NCI-H345 treated with DMSO at 0.1 percent for 48 hours (cell line): ENCODE data around the gene ABCA1.
"Not testable (repeated sequence)": the region's sequence is repeated elsewhere in the genome, so short reads cannot be mapped to it uniquely, and the experiment has no call there.

Experiments
- DNase-seq: peaks from one replicate; lab custom pipeline; 2025; ENCODE audit not compliant: unreplicated experiment; lab: John Stamatoyannopoulos, UW

The ABCA1 gene

DNA sequence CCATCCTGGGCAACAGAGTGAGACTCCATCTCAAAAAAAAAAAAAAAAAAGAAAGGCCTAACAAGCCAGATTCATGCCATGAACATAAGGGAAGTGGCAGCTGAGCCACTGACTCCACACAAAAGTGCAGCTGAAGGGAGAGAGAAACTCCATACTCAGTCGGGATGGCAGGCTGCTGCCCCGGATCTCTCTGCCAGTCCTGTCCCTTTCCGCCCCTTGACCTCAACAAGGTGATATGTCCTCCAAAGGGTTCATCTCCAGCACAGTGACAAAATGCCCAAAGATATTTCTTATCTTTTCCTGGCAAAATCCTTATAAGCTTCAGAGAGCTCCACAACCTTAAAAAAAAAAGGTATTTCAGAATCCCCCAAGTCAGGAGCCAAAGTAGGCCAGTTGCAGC is 52.6 kb downstream of the ABCA1 start:
- DNase-seq = no peak

DNA sequence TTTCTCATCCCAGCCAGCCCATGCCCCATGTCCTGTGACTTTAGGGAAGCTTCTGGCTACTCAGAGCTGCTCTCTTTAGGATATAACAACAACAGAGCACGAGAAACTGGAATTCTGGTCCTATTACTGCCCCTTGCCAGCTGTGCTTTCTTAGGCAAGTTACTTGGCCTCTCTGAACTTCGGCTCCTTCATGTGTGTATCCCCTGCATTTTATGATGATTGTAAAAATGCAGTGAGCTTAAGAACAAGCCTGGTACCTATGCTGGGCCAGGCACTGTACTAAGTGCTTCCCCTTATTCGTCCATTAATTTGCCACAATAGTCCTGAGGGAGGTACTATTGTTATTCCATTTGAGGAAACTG is 54.5 kb downstream of the ABCA1 start:
- DNase-seq = no peak

DNA sequence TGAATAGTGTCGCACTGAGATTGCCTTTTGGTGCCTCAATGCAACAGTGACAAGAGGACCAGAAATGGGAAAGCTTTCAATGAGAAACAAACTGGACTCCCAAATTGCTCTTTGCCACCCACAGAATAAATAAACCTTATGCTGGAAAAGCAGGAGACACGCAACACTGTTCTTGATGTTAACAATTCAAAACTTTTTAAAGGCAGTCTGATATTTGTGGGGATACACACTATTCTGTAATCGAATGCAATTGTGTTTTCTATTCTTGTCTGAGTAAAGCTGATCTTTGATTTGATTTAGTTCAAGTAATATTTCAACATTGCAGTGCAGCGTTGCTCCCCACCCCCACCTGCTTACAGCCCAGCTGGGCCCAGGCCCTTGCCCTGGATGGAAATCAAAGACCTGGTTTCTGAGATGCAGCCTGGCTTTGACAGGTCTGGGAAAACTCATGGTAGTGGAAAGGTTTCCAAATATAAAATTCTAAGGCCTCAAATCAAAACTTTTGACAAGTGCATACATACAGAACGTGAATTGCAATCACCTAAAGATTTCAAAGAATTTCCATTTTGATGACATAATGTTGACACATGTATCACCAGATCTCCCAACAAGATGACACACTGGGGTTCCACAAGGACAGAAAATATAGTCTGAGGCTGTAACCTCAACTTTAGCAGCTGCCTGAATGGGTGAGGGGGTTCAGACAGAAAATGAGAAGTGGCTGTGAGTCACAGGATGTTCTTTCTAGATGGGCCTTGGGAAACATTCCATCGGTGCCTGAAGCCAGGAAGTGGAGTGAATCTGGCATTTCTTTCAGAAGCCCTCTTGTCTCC is 55.1 kb downstream of the ABCA1 start:
- DNase-seq = no peak

DNA sequence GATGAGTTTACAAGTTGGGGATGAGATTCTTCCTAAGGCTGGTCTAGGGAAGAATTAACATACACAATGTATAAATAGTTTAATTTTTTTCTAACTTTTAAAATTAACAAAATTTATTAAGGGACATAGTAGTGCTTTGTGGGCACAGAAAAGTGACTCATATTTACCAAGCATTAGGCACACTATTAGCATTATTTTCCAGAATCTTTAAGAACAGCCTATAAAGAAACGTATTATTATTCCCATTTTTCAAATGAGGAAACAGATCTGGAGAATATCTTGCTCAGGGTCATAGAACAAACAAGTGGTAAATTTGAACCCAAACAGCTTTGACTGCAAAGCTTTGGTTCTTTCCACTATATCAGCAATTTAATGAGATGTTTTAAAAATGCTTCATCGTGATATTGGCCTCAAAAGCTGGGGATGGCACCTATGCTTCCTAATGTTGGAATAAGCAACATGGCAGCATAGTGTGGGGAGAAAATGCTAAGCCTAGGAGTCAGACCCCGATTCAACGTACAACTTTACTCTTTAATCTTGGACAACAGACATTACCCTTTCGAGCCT is 55.9 kb downstream of the ABCA1 start:
- DNase-seq = no peak

DNA sequence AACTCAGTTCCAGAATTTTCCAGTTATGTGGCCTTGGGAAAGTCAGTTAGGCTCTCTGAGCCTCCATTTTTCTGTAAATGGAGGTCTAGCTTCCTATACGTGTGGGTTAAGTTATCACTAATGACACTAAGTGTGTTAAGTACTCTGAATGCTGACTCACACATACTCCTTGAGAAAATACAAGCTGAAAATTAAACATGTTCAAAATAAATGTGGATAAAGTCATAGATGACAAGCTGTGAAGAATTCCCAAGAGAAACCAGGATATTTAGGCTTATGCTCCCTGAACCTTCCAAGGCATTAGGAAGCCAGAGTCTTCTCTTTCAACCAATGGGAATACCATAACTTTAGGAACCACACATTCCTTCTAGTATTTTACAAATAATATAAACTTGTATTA is 58.1 kb downstream of the ABCA1 start:
- DNase-seq = no peak

DNA sequence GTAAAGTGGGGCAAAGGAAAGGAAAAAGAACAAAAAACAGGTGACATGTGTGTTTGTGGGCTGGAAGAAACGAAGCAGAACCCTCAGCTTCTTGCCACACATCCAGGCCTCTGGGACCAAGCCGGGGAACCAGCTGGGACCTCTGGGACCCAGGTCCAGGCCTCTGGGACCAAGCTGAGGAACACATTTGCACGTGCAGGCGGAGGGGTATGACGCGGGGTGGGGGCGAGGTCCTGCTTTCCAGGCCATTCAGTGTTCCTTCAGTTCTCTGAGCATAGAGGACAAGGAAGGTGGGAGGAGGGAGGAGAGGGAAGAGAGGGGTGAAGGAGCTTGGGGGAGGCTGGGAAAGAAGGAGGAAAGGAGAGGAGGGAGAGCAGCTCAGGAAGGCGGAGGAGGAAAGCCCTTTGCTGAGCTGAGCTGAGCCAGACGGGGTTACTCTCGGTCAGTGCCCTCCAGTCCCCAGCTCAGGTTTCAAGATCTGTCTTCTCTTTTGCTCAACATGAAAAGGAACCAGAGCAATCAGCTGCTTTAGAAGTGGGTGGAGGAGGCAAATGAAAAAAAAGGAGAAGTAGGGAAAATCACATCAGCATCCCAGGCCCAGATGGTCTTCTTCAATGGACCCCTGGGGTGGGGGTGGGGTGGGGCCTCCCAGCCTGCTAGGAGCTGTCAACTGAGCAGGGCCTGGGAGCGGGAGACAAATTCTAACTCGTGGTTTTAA is 59.1 kb downstream of the ABCA1 start:
- DNase-seq = peak; percentile 15

DNA sequence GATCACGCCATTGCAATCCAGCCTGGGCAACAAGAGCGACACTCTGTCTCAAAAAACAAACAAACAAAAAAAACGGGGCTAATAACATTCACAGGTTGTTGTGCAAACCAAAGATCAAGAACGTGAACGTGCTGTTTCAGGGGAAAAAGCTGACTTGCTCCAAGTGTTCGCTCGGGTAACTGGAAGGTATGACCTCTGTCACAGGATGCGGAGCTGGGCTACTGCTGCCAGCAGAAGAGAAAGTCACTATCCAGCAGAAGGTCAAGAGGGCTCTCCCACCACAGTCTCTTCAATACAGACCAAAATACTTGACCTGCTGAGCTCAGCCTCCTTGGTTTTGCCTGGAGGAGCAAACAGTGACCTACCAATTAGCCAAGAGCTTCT is 59.7 kb downstream of the ABCA1 start:
- no peak for DNase-seq

DNA sequence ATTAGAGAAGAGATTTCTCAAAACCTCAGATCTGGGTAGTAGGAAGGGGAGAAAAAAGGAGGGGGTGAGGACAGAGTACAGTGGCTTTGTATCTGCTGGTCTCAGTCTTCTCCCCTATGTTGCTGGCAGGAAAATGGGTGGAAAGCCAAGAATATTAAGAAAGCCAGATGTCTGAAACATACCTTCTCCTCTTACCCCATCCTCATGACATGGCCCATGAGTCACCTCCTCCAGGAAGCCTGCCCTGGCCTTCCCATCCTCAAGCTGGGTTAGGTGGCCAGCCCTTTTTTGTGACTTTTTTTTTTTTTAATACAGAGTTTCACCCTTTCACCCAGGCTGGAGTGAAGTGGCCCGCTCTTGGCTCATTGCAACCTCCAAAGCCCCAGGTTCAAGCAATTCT is 61.8 kb downstream of the ABCA1 start:
- no peak for DNase-seq

DNA sequence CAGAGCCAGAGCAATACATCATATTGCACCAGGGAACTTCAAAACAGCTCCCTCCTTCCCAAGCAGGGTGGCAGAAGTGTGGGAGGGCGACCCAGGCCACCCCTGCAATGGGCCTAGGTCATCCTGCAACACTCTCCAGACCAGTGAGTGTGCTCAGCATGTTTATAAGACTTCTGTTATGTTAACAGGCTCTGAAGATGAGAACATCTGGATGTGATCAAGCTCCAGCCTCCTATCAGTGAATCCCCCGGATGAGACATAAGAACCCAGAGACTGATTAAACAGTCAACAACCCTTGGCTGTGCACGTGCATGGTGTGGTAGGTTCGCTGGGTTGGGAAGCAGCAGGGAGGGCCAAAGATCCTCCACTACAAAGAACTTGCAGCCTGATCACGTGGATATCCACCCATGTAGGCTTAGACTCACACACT is 63.3 kb downstream of the ABCA1 start:
- no peak for DNase-seq

DNA sequence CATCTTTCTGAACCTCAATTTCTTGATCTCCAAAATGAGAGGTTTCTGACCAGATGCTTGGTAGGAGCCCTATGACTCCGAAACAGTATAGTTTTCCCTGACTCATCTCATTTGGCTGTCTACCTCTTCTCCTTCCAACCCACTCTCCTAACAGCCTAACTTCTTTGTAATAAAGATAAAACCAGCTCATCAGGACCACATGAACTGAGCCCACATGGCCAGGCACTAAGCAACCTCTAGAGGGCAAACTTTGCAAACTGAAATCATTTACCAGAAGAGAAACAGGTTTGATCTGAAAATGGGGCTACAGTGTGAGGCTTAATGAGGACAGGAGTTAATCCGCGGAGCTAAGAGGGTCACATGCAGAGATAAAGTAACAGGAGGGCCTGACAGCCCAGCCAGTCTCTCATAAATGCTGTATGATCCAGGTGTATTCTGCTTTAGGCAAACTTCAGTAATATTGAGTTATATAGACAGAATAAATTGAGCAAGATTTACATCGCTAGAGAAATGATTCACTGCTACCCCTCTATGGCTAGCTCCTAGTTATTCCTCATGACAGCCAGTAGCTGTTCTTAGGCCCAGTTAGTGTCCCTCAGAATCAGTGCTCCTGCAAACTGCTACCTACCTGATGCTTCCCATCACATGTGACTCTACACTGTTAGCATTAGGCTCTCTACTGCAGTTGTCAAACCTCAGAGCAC is 64.6 kb downstream of the ABCA1 start:
- DNase-seq = peak; percentile 83

DNA sequence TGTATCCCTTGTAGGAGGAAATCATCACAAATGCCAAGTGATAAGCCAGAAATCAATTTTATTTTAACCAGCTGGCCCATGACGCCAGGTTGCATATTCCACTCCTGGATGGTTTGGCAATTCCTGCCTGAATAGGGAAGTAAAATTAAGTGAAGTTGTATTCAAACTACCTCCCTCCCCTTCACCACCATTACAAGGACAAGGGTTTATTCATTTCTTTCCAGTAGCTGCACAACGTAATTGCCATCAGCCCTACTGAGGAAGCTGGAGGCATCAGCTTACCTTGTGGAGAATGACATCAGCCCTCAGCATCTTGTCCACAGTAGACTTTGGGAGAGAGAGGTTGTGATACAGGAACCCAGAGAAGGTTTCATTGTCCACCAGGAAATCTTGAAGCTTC is 66.6 kb downstream of the ABCA1 start:
- DNase-seq = no peak

DNA sequence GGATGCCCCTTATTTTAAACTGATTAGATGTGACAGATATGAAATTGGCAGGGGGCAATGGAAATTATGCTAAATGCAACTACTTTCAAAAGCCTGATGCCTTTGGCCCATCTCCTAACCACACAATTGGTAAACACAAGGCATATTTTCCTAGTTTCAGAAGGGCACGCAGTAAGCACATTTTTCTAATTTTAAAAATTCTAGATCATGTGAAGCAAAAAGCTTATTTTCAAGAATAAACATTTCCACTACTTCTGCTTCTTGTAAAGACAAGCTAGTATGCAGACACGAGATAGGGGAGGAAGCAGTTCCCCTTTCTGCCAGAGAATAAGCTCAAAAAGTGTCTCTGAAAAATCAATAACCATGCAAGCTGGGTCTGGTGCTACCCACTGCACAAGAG is 67.7 kb downstream of the ABCA1 start:
- no peak for DNase-seq

DNA sequence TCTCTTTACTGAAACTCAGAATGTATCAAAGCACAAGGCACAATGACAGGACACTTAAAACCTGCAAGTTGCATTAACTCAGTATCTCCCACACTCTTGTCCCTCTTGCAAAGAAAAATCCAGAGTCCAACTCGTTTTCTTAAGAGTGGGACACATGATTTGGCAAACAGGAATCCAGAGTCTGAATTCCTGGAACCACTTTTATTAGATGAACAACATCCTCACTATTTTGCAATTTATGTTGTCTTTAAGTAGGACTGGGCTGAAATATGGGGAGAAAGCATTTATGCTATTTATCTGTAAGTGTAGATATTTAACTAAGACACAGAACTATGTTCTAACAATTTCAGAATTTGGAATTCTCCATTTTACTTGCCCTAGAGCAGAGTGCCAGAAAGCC is 69.1 kb downstream of the ABCA1 start:
- no peak for DNase-seq

DNA sequence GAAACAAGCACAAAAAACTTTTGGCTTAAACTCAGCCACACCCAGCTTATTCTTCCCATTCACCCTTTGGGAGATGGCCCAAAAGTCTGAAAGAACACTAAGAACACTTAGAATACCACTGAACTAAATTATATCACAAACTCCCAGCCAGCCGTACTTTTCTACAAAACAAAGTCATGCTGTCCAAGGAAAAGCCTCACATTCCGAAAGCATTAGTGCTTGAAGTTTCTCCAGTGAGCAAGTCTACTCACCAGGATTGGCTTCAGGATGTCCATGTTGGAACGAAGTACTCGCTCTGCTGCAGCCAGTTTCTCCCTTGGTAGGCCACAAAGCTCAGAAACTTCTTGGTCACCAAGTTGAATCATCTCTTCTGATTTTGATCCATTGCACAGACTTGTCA is 69.7 kb downstream of the ABCA1 start:
- DNase-seq = no peak

DNA sequence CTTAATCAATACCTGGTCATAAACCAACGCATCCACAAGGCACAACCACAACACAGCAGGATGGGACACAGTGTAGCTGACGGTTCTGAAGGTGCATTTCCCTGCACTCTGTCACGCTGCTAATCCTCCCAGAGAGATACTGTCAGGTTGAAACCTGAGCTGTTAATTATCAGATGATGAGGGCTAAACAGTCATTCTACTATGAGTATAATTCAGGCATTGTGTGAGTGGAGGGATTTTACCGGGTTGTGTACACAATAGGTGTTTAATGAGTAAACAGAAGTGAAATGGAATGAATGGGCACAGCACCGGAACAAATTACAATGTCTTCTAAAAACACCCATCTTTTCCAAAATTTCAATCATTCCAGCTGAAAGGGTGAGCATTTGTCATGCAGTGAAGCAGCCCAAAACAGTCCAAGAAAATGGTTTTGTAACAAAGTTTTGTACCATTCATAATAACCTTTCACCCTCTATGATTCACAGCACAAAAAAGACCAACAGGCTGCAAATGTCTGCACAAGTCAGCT is 71.5 kb downstream of the ABCA1 start:
- DNase-seq = peak; percentile 88

DNA sequence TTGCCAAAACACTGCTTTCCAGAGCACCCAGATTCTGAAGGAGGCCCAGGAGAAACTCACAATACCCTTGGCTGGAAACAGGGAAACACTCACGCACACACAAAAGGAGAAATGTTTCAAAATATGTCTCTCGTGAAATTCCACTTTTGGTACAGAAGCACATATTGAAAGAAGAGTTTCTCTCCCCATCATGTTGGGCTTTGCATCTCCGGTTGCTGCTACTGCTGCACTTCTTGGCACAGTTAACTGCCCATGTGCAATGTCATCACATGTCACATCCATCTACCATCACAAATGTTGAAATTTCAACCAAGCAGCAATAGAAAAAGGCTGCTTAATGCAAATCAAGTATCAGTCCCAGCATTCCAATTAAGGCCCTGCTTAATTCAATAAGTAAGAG is 72.1 kb downstream of the ABCA1 start:
- no peak for DNase-seq

DNA sequence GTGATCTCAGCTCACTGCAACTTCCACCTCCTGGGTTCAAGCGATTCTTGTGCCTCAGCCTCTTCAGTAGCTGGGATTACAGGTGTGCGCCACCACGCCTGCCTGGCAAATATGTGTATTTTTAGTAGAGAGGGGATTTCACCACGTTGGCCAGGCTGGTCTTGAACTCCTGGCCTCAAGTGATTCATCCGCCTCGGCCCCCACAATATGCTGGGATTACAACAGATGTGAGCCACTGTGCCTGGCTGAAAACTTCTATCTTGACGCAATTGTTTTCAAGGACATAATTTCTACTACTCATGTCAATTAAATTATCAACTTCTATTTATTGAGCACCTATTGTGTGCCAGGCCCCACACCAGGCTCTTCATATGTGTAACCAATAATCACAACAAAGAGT is 72.7 kb downstream of the ABCA1 start:
- DNase-seq = not testable (repeated sequence)

DNA sequence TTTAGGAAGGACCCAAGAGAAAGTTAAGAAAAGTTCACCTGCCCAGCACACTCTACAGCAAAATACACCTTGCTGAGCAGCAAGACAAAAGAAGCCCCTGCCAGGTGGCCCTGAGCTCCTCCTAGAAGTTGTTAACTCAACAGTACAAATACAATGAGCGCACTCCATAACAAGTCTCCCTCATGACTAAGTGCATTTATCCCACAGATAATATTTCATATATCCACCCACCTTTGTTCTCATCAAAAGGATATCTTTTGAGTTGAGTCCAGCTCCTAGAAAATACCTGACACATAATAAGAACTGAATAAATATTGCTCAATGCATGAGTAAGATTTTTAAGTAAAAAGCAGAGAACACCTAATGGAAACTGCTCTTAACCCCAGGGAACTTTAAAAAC is 73.3 kb downstream of the ABCA1 start:
- peak; percentile 31 for DNase-seq

DNA sequence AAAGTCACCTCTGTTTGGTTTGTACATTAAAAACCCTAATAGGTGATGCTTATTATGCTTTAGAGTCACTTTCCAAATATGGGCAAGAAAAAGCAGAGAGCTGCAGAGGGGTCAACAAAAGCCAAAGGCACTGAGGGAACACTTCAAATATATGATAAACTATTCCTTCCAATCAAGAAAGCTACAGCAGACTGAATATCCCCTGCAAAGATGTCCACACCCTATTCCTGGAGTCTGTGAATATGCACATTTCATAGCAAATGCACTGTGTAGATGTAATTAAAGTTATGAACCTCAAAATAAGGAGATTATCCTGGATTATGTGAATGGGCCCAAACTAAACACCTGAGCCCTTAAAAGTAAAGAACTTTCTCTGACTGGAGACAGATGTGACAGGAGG is 74.3 kb downstream of the ABCA1 start:
- DNase-seq = no peak

DNA sequence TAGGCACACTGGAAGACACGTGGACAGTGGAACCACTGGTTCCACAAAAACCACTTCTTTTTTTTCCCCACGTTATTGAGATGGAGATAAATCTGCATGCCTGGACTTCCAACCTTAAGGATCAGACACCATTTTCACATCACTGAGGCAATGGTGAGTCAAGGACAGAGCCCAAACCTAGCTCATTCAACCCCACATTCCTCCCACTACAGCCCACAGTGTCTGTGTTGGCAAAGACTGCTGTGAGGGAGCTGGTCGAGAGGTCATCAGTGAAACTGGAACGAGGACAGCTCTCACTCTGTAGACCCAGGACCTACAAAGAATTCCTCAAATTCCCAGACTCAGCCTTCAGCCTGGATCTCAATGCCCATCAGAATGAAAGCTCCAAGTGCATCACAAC is 74.8 kb downstream of the ABCA1 start:
- DNase-seq = no peak

DNA sequence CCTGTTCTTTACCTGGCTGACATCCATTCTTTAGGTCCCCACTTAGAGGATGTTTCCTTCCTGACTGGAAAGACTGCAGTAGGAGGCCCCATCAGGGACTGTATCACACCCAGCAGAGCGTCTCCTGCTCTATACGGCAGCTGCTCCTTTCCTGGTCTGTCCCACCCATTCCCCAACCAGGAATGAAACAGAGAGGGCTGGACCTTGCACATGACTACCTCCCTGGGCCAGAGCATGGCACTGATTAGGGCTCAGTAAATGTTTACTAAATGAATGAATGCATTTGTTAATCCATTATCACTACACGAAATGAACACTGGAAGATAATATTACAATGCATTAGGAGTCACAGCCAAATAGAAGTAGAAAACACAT is 76.4 kb downstream of the ABCA1 start:
- DNase-seq = no peak
